Breast epithelium (tissue), 4 donors: ENCODE measurements around the gene AP3S2. TPM values are rescaled to one million over a fixed set of nuclear protein-coding genes. Genes with fewer than 3 reads are reported as not detected.

ENCODE experiments used
- DNase-seq, 2 donors: peaks; one replicate each; pipeline ENCODE4 v3.0.0-alpha.2; 2019; ENCODE audit warnings: low spot score in 2 of 2
- H3K27ac ChIP-seq, 2 donors: fragments of 200-600 bp; sonication (generic) in 1 of 2; one replicate each; pipeline ENCODE4 v1.5.1; 2016 to 2019; ENCODE audit warnings: mild to moderate bottlenecking in 1 of 2
- H3K27me3 ChIP-seq, 2 donors: fragments of 200-600 bp; sonication (generic) in 1 of 2; one replicate each; pipeline versions ENCODE4 v1.5.1 to v1.6.0; 2017 to 2019; ENCODE audit warnings: control low read depth in 1 of 2, mild to moderate bottlenecking in 1 of 2
- H3K36me3 ChIP-seq: fragments of 200-600 bp; one replicate; pipeline ENCODE4 v1.5.1; 2019
- H3K4me1 ChIP-seq, 2 donors: fragments of 200-600 bp; sonication (generic); one replicate each; pipeline ENCODE4 v1.5.1; 2016 to 2019; ENCODE audit warnings: control low read depth in 1 of 2
- H3K4me3 ChIP-seq, 3 donors: fragments of 200-600 bp; sonication (generic); 1 replicate in 2 of 3; 2 replicates in 1 of 3; pipeline ENCODE4 v1.5.1; 2016 to 2019; ENCODE audit warnings: mild to moderate bottlenecking in 3 of 3, moderate library complexity in 2 of 3
- H3K9me3 ChIP-seq, 2 donors: fragments of 200-600 bp; sonication (generic) in 1 of 2; one replicate each; pipeline ENCODE4 v1.5.1; 2016 to 2019; ENCODE audit warnings: control low read depth in 1 of 2
- CTCF ChIP-seq, 3 donors: fragments of 450-650 bp; IDR thresholded peaks; one replicate each; pipeline ENCODE4 v1.5.1; 2016 to 2017; ENCODE audit warnings: antibody characterized with exemption in 3 of 3, mild to moderate bottlenecking in 3 of 3, moderate library complexity in 3 of 3
- POLR2A ChIP-seq: fragments of 450-650 bp; IDR thresholded peaks from one replicate; pipeline ENCODE4 v1.6.1; 2016; ENCODE audit warnings: antibody characterized with exemption, mild to moderate bottlenecking, moderate library complexity
- POLR2AphosphoS5 ChIP-seq, 3 donors: sonication (generic); formaldehyde crosslinking; IDR thresholded peaks; one replicate each; pipeline ENCODE4 v1.6.1; 2017; ENCODE audit warnings: antibody characterized with exemption in 3 of 3
- intact Hi-C: fragments of 100-400 bp; cut with DNase I; formaldehyde crosslinking; loops from one replicate; pipeline ENCODE4 v1.15.1; 2023; ENCODE audit warnings: low total_unique reads
- total RNA-seq, 3 donors: library from RNA; depleted of rRNA; stranded (reverse); fragments of >200 nt; gene quantifications; one replicate each; pipeline ENCODE4 v1.1.0, GENCODE V29; 2016

AP3S2 gene
- total RNA-seq, 3 donors from 2014 or later: 37.4 to 57.4 (median 52.8) TPM

GRCh38 chr15:89813381-89814111 lies 80.2 kb downstream of the AP3S2 start:
- DNase-seq: no peak

GRCh38 chr15:89812847-89813320 lies 80.9 kb downstream of the AP3S2 start:
- TF ChIP-seq POLR2A (no peak), POLR2AphosphoS5 (IDR thresholded peaks at IDR 0.05) (no peak), CTCF (IDR thresholded peaks at IDR 0.05) (no peak)
- Histone ChIP-seq H3K36me3 (no peaks in the 10 kb centered on the region), H3K27me3 (peaks cover 0 to 14% of the 10 kb centered on the region in 2 donors), H3K4me3 (peak overlapping the region; percentile 68 to 88 (median 74)), H3K4me1 (no peaks in the 10 kb centered on the region), H3K9me3 (peaks cover 0 to 4% of the 10 kb centered on the region in 2 donors), H3K27ac (peak overlapping the region; percentile 90)
- intact Hi-C loops: no loop called here
- no peak for DNase-seq

More at GRCh38 chr15:89813381-89814111, 80.2 kb downstream of the AP3S2 start:
- no peaks in the 10 kb centered on the region for H3K4me1 ChIP-seq
- peak overlapping the region; percentile 90 for H3K27ac ChIP-seq
- peaks cover 0 to 4% of the 10 kb centered on the region in 2 donors for H3K9me3 ChIP-seq
- intact Hi-C loops: no loop called here
- TF ChIP-seq CTCF (IDR thresholded peaks at IDR 0.05) (no peak), POLR2A (no peak), POLR2AphosphoS5 (IDR thresholded peaks at IDR 0.05) (no peak)
- H3K4me3 ChIP-seq: peak overlapping the region; percentile 68 to 88 (median 74)
- H3K36me3 ChIP-seq: no peaks in the 10 kb centered on the region
- peaks cover 0 to 14% of the 10 kb centered on the region in 2 donors for H3K27me3 ChIP-seq

GRCh38 chr15:89812011-89812846 lies 81.6 kb downstream of the AP3S2 start:
- no peaks in the 10 kb centered on the region for H3K4me1 ChIP-seq
- TF ChIP-seq POLR2AphosphoS5 (IDR thresholded peaks at IDR 0.05): peak in 2 of 3 donors; percentile 16 to 51
- TF ChIP-seq POLR2A: no peak
- H3K36me3 ChIP-seq: no peaks in the 10 kb centered on the region
- peak overlapping the region; percentile 68 to 88 (median 74) for H3K4me3 ChIP-seq
- peaks cover 0 to 14% of the 10 kb centered on the region in 2 donors for H3K27me3 ChIP-seq
- peak overlapping the region; percentile 90 for H3K27ac ChIP-seq
- peak; percentile 78 to 84 for DNase-seq
- H3K9me3 ChIP-seq: peaks cover 0 to 4% of the 10 kb centered on the region in 2 donors
- intact Hi-C loops: no loop called here

- no peak for DNase-seq
- TF ChIP-seq POLR2A: no peak
- TF ChIP-seq POLR2AphosphoS5 (IDR thresholded peaks at IDR 0.05): no peak
- no peak for TF ChIP-seq CTCF (IDR thresholded peaks at IDR 0.05)
- Histone ChIP-seq H3K27me3 (peaks cover 0 to 14% of the 10 kb centered on the region in 2 donors), H3K4me3 (no peak overlapping the region), H3K4me1 (no peaks in the 10 kb centered on the region), H3K27ac (peak overlapping the region; percentile 41 to 53), H3K36me3 (no peaks in the 10 kb centered on the region), H3K9me3 (peaks cover 0 to 3% of the 10 kb centered on the region in 2 donors)
- intact Hi-C loops: no loop called here
Measured at GRCh38 chr15:89810837-89811236, 83.0 kb downstream of the AP3S2 start.

- no peak for DNase-seq
- Histone ChIP-seq H3K4me3 (no peak overlapping the region), H3K27ac (peak overlapping the region; percentile 35 to 40), H3K36me3 (no peaks in the 10 kb centered on the region), H3K27me3 (peaks cover 0 to 9% of the 10 kb centered on the region in 2 donors), H3K9me3 (no peaks in the 10 kb centered on the region), H3K4me1 (no peaks in the 10 kb centered on the region)
- intact Hi-C loops: no loop called here
- TF ChIP-seq CTCF (IDR thresholded peaks at IDR 0.05): no peak
Measured at GRCh38 chr15:89809787-89810148, 84.0 kb downstream of the AP3S2 start.
